Nephron progenitor cell (in vitro differentiated cells): Measurements from ENCODE around the gene DOCK9.
A peak's percentile ranks its signal among the peaks of the same experiment; 100 is the strongest.

Source experiments
- DNase-seq: peaks from one replicate; pipeline ENCODE4 v3.0.0; 2021
- H3K27ac Mint-ChIP-seq: 2 replicates; pipeline ENCODE4 v1.8.0; 2021; ENCODE audit warnings: mild to moderate bottlenecking, moderate library complexity, mixed read lengths
- H3K27me3 Mint-ChIP-seq: 2 replicates; pipeline ENCODE4 v1.8.0; 2021; ENCODE audit warnings: mild to moderate bottlenecking, low read depth, mixed read lengths; ENCODE audit not compliant: poor library complexity
- H3K36me3 Mint-ChIP-seq: 2 replicates; pipeline ENCODE4 v1.8.0; 2021; ENCODE audit warnings: low read depth, mixed read lengths
- H3K4me1 Mint-ChIP-seq: 2 replicates; pipeline ENCODE4 v1.8.0; 2021; ENCODE audit warnings: mixed read lengths
- H3K4me3 Mint-ChIP-seq: 2 replicates; pipeline ENCODE4 v1.8.0; 2021; ENCODE audit warnings: mild to moderate bottlenecking, moderate library complexity, mixed read lengths
- H3K9me3 Mint-ChIP-seq: 2 replicates; pipeline ENCODE4 v1.8.0; 2021; ENCODE audit warnings: mild to moderate bottlenecking, moderate library complexity, mixed read lengths
- CTCF ChIP-seq: fragments of 200-600 bp; sonication (generic); IDR thresholded peaks from 2 replicates; pipeline ENCODE4 v1.5.0; 2021; ENCODE audit warnings: antibody characterized with exemption

Gene DOCK9

DNA sequence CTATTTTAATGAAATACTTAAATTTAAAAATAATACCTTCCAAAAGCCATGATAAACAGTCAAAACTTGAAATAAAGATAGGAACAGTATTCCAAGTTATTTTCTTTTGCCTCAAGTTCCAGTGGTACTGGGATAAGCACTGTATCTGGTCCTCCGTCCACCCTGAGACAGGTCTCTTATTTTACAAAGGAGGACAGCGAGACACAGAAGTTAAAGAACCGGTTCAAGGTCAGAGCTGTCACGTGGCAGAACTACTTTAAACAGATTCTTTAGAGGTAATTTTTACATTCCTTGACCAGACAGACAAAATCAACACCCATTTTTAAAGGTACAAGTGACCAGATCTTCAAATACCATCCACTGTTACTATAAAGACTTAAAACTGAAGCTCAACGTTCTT, 10.4 kb upstream of the DOCK9 start:
- no peak for TF ChIP-seq CTCF
- no peak for DNase-seq
- peaks cover 40% of the 10 kb centered on the region for H3K4me1 Mint-ChIP-seq
- H3K36me3 Mint-ChIP-seq, result no peaks in the 10 kb centered on the region
- H3K27me3 Mint-ChIP-seq, result peaks cover 6% of the 10 kb centered on the region
- H3K9me3 Mint-ChIP-seq, result no peaks in the 10 kb centered on the region
- H3K4me3 Mint-ChIP-seq, result no peak overlapping the region
- no peak overlapping the region for H3K27ac Mint-ChIP-seq

DNA sequence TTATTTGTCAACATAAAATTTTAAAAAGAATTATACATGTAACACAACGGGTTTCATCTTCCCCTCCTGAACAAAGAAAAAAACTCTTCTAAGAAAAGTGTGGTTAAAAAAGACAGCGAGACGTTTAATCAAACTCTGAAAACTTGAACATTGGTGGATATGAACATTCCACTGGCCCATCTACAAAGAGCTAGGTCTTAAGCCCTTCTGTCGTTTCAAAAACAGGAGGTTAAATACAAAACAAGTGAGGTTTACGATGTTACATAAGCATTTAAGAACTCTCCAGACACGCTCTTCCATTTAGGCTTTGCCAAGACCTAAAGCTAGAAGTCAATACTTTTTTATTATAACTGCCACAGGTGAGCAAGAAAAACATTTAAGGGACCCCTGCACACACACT, 9.4 kb upstream of the DOCK9 start:
- Mint-ChIP-seq H3K4me3 (no peak overlapping the region), H3K36me3 (no peaks in the 10 kb centered on the region), H3K27me3 (peaks cover under 1% of the 10 kb centered on the region), H3K4me1 (peaks cover 43% of the 10 kb centered on the region), H3K27ac (no peak overlapping the region), H3K9me3 (no peaks in the 10 kb centered on the region)
- DNase-seq, result no peak
- no peak for TF ChIP-seq CTCF

- TF ChIP-seq CTCF, result no peak
- DNase-seq, result no peak
- Mint-ChIP-seq H3K4me3 (no peak overlapping the region), H3K4me1 (peaks cover 43% of the 10 kb centered on the region), H3K27ac (peak overlapping the region; percentile 75), H3K27me3 (no peaks in the 10 kb centered on the region), H3K36me3 (no peaks in the 10 kb centered on the region), H3K9me3 (no peaks in the 10 kb centered on the region)
Measured at GRCh38 chr13:98986226-98986846, 8.5 kb upstream of the DOCK9 start.

DNA sequence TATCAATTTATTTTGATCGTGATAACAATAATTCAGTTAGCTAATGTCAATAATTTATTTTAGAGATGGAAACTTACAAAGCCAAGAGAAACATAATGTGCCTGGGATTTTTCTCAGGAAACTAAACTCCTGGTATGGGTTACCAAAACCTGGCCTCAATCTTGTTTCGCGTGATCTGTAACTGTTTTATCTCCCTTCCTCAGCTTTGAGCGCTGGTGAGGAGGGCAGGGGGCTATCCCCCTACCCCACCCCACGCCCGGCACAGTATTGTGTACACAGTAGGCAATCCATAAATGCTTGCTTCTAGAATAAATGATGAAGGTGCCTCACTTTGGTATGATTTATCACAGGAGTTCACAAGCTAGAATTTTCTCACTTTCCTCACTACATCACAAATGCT, 7.7 kb upstream of the DOCK9 start:
- no peak for TF ChIP-seq CTCF
- no peaks in the 10 kb centered on the region for H3K9me3 Mint-ChIP-seq
- H3K27me3 Mint-ChIP-seq, result no peaks in the 10 kb centered on the region
- no peak overlapping the region for H3K4me3 Mint-ChIP-seq
- no peak overlapping the region for H3K27ac Mint-ChIP-seq
- no peak for DNase-seq
- no peaks in the 10 kb centered on the region for H3K36me3 Mint-ChIP-seq
- H3K4me1 Mint-ChIP-seq, result peaks cover 43% of the 10 kb centered on the region

DNA sequence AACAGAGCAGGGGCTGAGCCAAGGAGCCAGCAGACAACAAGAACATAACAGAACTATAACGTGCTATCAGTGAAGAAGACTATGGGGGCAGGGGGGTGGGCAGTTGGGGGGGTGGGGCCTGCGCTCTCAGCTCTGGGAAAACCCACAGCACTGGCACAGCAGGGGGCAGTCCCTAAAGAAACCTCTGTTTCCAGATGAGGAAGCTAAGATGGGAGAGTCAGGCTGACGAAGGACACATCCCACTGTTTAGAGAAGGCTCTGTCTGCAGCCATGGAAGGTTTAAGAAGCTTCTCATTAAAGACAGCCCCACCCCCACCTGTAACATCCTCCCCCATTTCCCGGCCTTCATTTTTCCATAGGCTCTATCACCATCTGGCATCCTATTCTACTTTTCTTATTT, 7.1 kb upstream of the DOCK9 start:
- Mint-ChIP-seq H3K4me3 (no peak overlapping the region), H3K9me3 (no peaks in the 10 kb centered on the region), H3K27me3 (no peaks in the 10 kb centered on the region), H3K27ac (no peak overlapping the region), H3K4me1 (peaks cover 43% of the 10 kb centered on the region), H3K36me3 (no peaks in the 10 kb centered on the region)
- DNase-seq, result no peak
- no peak for TF ChIP-seq CTCF

DNA sequence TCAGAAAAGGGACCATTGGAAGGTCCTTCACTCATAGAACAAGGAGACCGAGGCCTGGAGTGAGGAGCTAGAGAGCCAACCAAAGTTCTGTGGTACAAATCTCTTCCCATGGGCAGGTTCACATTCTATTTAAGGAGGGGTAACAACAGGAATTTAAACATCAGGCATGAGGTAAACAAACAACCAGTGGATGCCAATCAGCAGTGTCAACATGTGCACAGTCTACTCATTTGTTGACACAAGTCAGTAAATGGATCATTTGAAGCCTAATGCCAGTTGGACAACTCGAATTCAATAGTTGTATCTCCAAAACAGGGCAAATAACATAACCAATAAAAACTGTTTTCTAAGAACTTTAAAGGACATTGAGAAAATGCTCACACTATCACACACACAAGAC, 6.3 kb upstream of the DOCK9 start:
- Mint-ChIP-seq H3K36me3 (no peaks in the 10 kb centered on the region), H3K27me3 (no peaks in the 10 kb centered on the region), H3K4me3 (no peak overlapping the region), H3K4me1 (peaks cover 43% of the 10 kb centered on the region), H3K27ac (no peak overlapping the region), H3K9me3 (no peaks in the 10 kb centered on the region)
- no peak for DNase-seq
- no peak for TF ChIP-seq CTCF
